Hypothalamus (tissue), 51 donors: ENCODE measurements around the gene CC2D1B.

Experiments used
- DNase-seq, 51 donors: peaks; one replicate each; lab custom pipeline; 2025; lab: John Stamatoyannopoulos, UW

Gene CC2D1B

DNA sequence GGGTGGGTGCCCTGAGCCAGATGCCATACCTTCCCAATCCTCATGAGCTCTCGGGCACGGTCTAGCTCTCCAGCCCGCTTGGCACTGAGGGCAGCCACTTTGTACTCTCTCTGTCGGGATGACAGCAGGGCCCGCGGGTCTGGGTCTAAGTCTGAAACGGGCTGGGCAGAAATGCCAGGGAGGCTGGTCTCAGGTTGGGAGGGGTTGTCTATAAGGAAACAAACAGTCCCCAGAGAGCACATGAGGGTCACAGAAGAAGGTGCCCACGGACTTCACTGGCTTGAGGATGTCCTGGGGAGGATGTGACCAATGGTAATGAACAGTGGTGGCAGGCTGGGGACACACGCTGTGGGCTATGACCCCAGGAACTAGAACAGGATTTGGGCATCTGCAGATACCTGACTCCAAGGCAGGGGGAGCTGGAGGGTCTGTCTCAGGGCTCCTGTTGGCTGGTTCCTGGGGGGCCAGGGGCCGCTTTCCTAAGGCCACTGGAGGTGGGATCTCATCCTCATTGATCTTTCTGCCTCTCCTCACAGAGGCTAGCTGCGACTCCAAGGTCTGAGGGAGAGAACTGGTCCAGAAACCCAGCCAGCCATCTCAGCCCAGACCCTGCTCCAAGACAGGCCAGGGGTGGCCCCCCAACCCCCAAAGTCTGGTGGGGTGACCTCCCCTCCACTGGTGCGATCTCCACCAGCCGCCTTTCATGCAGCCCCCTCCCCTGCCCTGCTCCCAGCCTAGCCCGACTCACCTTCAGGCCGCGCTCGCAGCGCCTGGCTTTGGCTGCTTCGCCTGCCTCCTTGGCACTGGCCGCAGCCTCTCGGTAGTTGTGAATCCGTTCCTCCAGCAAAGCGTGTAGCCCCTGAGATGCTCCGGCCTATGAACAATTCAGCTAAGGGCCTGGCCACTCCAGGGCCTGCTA, 6.1 kb downstream of the CC2D1B start:
- DNase-seq, result no peak

DNA sequence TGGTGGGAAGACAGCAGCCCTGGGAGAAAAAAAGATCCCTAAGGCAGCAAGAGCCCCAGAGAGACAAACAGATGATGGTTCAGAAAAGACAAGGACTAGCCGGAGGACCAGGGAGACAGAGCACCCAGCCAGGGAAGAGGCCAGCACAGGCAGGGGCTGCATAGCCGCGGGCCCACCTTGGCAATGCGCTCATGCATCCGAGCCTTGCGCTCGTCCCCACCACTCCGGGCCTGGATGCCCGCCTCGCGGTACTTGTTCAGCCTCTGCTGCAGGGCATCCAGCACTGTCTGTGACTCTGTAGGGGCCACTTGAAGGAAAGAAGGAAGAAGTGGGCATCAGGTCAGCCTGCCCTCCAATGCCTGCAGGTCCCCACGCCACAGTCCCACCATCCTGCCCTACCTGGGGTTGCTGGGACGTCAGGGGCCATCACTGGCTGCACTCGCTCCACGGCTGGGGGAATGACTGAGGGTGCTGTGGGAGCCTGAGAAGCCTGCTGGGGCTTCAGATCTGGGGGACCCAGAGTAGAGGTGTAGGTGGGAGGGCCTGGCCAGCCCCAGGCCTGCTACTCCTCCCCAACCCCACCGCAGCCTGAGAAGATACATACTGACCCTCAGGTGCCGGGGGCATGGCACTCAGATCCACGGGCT, 7.0 kb downstream of the CC2D1B start:
- DNase-seq, result no peak

DNA sequence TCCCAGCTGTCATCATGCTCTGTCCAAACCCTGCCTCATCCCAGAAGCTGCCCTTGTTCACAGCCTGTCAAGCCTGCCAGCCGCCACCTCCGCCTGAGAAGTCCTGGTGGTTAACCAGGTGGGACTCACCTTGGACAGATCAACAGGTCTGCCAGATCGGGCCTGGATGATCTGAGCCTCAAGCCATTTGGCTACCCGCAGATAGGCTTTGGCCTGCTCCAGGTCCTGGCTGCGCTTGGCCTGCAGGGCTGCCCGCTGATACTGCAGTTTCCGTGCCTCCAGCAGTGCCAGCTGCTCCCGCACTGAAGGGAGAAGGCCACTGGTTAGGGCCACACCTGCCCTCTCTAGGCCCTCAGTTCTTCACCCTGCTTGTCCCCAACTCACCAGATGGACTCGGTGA, 8.6 kb downstream of the CC2D1B start:
- no peak for DNase-seq

DNA sequence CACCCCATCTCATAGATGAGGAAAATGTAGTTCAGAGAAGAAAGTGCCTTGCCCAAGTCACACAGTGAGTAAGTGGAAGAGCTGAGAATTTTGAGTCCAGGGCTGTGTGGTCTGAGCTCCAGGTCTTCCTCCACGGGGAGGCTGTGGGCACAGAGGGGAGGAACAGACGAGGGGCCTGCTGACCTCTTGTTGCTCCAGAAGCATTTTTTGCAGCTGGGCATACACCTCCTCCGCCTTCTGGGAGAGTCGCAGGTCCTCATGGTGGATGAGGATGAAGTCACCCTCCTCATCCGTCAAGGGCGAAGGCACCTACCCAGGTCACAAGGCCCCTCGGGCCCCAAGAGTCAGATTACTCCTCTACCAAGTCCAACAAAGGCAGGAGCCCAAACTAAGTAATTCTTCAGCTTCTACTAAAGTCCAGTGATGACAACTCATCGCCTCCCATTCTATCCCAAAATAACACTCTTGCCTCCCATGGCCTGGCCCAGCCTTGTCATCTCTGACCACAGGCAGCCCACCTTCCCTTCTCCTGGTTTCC, 9.1 kb downstream of the CC2D1B start:
- no peak for DNase-seq

DNA sequence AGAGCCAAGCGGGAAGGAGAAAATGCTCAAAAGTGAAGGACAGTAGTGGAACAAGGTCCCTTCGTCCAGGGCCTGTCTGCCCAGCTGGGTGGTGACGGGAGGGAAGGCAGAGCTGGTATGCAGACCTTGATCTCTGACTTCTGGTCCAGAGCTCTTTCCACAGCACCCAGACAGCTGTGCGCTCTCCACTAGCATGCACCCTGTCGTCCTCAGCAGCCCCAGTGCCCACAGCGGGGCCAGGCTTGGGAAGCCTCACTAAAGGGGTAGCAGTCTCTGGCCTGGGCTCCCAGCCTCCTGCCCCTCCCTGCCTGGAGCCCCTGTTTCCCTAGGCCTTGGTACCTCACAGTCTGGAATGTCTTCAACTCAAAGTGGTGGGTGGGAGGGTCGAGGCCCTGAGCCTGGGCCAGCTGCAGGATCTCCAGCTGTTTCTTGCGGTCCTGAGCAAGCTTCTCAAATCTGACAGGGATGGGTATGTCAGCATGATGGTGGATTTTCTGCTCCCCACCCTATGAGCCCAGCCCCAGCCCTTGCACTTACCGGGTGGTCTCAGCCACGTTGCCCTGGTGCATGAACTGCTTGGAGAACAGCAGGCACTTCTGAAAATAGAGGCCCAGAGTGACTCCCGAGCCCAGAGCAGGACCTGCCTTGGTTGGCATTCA, 10.0 kb downstream of the CC2D1B start:
- DNase-seq, result no peak

DNA sequence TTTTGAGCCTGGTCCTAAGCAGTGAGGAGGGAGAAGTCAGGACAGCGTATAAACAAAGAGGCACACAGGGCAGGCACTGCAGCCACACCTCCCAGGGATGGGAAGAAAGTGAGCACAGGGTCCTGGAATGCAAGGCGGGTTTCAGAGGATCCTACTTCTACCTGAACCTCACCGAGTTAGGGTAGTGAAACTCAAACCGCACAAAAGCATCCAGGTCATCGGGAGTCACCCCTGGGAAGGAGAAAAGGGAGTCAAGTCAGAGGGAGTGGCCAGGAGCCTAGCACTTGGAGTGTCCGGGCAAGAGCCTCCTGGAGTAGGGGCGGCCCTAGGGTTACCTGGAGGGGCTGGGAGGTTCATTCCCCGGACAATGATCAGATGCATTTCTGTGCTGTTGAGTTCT, 10.6 kb downstream of the CC2D1B start:
- DNase-seq, result no peak

DNA sequence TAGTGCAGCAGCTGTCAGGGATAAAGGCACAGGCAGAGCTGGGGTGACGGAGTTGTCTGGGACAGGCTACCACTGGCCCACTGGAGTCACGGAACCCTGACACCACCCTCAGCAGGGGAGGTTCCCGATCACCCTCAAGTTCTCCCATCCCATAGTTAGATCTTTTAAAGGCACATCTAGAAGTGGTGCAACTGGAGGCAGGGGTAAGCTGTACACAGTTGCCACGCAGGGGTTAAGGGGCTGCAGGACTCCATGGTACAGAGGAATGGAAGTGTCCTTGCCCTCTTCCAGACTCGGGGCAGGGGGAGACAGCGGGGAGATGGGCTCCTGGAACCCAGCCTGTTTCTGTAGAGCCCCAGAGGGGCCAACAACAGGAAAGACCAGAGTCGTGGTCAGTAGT, 13.3 kb downstream of the CC2D1B start:
- no peak for DNase-seq

DNA sequence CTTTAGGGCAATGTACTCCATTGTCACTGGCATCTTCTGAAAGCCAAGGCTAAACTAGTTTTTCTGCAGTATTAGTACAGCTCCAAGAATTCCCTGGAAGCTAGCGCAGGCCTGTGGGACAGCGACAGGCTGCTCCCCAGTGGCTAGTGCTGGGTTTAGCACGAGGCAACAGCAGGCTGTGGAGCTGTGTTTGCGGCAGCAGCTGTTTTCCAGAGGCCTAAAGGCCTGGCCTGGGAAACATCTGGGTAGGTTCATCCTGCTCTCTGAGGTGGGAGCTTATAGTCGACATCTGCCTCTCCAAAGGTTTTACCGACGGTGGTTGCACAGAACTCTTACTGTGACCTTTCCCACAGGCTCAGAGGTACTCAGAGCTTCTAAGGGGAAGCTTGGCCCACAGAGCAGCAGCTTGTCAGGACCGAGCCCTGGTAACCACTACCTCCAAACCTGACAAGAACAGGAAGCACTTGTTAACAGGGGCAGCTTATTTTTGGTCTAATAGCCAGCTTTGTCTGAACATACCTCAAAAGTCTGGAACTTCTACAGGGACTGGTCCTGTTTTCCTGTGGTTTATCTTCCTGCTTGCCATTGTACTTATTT, 17.2 kb downstream of the CC2D1B start:
- peak in 26 of 51 donors; percentile 8 to 61 (median 35) for DNase-seq

DNA sequence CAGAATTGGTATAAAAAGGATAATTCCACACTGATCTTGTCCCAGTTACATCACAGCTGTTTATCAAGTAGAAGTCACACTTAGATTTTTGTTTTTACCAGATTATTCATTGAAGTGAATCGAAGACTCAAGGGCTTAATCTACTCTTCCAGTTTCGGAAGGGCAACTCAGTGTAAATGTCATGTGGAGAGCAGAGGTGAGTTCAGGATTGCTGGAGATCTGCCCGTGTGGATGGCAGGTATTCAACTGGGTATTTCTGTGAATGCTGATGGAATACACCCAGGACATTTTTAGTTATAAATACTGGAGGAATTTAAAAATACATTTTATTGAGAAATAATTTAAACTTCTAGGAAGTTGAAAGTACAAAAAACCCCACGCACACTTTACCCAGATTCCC, 19.4 kb downstream of the CC2D1B start:
- DNase-seq, result no peak

DNA sequence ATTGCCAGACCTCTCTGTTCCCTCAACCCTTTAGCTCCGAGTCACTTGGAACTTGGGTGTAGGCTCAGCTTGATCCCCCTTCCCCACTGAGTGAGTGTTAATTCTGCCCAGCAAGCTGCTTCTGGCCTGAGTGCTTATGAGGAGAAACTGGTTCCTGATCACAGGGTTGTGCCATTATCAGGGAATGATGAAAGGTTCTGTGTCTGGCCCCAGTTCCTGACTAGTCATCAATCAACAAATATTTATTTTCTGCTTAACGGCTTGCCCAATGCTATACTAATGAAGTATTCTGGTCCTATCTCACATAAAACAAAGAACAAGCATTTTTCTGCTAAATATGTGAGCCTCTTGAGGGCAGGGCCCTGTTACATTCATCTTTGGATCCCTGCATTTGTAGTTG, 20.8 kb downstream of the CC2D1B start:
- no peak for DNase-seq

DNA sequence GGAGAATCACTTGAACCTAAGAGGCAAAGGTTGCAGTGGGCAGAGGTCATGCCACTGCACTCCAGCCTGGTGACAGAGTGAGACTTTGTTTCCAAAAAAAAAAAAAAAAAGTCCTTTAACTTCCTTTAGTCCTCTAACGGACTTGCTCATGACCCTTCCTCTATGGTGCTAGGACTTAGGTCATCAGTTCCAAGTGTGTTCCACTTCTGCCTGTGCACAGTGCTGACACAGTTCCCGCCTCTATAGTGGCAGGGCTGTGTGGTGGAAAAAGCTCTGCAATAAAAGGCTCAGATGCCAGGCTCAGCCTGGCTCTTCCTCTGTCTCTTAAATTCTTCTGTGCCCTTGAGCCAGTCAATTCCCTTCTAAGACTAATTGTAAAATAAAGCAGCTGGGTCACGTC, 22.0 kb downstream of the CC2D1B start:
- DNase-seq, result no peak

DNA sequence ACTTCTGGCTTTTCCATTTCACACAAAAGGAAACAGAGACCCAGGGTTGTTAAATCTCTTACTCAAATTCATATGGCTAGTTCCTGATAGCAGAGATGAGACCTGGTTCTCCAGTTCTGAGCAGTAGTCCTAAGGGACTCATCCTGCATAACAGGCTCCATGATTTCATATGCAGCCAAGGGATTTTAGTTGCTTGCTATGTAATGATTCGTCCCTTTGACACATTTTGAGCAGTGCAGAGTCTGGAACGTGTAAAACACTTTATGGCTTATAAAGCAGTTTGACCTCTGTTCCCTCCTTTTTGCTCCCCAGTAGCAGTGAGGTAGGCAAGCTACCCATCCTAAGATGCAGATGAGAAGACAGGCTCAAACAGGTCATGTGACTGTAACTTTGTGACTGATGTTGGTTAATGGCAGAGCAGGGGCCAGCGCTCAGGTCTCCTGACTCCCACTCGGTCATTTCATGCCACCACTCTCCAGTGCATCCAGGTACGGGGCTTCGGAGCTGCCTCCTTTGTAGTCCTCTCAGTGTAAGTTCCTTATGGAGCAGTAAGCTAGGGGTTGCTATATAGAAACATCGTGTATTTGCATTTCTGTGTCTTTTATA, 24.2 kb downstream of the CC2D1B start:
- DNase-seq, result no peak

DNA sequence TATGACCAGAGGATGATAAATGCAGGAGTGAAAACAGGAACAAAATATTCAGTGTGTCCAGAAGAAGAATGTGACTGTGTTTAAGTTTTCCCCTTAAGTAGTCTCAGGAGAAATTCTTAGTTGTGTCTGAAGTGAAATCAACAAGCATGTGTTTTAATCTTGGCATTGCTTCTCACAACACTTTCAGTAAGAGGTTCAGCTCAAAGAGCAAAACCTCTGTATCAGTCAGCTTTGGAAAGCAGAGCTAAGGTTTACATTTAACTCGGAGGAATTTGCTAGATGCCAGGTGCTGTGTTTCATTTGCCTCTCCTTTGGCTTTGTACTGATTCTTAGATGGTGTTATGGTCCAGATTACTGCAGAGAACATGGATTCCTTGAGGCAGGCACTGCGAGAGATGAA, 28.6 kb downstream of the CC2D1B start:
- DNase-seq, result no peak

DNA sequence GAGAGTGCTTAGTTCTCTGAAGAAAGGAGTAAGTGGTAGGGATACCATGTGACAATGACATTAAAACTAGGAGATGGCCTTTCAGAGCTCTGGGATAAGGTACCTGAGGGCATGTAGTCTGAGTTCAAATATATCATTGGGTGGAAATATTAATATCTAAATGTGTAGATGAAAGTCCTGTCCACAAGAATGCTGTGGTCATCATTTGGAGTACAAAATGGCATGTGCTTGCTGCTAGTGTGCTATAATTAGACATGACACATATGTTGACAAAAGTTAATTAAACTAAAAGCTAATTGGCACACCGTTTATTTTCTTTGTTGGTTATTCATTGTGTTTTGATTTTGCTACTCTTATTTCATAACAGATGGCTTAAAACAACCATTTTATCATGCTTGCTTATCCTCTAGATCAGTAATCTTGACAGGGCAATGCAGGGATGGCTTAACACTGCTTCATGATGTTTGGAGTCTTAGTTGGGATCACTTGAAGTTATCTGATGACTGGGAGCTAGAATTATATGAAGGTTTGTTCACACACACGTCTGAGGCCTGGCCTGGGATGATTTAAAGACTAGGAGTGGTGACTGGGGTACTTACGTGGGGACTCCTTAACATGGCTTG, 31.0 kb downstream of the CC2D1B start:
- DNase-seq, result no peak

DNA sequence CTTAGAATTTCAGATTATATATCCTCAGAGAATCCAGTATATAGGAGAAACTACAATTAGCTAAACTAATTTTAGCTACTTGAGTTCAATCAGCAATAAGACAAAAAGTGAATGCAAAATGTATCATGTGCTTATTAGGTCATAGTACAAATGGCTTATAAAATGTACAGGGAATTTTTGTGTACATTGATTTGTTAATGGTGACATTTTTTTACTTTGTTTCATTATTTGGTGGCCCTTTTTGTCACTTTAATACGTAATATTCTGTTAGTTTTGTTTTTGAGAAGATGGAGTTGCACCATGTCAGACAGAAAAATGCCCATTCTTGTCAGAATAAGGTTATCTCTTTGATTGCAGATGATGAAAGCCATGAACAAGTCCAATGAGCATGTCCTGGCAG, 33.6 kb downstream of the CC2D1B start:
- no peak for DNase-seq

DNA sequence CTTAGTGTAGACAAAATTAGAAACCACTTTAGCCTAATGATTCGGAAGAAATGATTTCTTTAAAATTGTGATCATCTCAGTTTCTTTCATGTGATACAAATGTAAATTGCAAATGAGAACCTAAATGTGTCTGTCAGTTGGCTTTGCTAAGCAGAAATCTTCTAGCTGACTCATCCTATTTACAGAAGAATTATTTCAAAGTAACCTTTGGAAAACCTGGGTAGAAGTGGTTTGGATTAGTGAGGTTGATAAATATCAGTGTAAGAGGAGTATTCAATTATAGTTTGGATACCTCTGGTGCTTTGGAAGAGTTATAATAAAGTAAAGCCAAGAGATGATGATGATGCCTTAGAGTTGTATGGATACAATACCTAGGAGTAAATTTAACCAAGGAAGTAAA, 37.4 kb downstream of the CC2D1B start:
- DNase-seq, result no peak

DNA sequence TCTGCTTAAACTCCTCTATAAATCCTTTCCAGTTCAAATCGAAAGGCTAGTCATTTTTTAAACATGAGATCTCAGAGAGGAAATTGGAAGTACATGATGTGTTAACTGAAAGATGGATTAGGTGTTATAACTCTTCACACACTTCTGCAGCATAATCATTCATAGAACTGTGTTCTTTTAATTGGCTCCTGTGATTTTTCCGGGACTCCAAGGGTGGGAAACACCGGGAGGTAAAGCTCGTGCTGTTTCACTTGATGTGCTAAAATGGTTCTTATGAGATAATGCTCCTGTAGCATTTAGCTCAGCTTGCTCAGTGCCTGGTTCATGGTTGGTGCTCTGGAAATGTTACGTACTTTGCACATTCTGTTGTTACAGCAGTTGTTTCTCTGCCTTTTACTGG, 40.2 kb downstream of the CC2D1B start:
- no peak for DNase-seq

DNA sequence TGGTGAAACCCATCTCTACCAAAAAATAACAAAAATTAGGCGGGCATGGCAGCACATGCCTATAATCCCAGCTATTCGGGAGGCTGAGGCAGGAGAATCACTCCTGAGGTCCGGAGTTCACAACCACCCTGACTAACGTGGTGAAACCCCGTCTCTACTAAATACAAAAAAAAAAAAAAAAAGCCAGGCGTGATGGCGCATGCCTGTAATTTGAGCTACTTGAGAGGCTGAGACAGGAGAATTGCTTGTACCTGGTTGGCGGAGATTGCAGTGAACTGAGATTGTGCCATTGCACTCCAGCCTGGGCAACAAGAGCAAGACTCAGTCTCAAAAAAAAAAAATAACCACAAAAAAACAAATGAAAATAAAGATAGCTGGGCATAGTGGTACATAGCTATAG, 42.3 kb downstream of the CC2D1B start:
- DNase-seq, result no peak

DNA sequence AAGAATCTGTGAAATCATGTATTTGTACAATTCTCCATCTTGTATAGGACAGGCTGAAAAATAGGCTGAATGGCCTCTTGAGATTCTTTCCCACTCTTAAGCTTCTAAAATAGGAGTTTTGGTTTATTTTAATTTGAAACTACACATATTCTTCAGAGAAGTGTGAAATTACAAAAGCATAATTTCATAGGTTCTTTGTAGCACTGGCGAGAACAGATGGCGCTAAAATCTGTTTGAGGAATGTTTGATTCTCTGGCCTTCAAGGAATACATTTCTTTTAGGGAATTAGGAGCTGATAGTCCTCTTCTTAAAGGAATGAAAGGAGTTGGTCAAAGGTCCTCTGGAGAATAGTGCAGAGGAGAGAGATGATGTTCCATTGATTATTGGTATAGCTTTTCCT, 44.9 kb downstream of the CC2D1B start:
- no peak for DNase-seq
